Stimulated activated naive CD4-positive, alpha-beta T cell (primary cell): ENCODE results near the gene CABP7.

Experiments
- DNase-seq, 6 experiments: peaks; one replicate each; lab custom pipeline; 2025; lab: John Stamatoyannopoulos, UW

CABP7 gene

GRCh38 chr22:29780220-29780619 lies 60.4 kb downstream of the CABP7 start:
- no peak for DNase-seq

DNA sequence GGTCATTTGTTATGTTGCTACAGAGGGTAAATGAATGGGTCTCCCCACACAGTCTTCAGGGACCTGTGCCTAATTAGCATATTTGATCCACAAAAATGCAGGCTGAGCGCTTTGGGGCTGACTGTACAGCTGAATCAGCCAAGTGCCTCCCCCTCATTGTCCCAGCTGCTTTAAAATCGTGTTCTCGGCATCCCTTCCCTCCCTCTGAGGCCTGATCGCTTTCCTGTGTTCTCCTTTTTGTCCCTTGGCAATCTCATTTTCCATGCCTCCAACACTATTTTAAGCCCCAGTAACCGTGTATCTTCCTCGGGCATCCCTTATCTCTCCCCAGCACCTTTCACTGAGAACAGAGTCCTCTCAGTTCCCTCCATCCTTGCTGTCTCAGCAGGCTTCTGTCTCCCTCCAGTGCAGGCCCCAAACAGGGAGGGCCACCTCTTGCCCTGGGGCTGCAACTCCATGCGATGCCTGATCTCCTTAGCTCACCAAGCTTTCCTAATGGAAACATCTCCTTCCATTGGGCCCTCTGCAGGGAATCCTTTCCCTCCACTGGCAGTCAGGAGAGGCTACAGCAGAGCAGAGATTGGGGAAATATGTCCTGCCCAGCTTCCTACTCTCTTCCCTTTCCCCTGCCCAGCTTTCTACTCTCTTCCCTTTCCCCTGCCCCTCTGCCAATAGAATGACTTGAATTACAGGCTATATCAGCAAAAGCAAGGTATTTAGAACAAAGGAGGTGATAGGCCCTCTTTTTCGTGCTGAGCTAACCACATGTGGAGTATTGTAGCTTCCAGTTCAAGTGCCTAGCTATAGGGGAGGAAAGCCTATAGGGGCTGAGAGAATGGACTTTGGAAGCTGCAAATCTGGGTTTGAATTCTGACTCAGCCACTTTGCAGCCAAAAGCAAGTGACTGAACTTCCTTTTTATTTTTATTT lies 61.2 kb downstream of the CABP7 start:
- no peak for DNase-seq
